Stimulated activated naive CD4-positive, alpha-beta T cell treated with Interleukin-2 at 50 U/mL for 16 hours (primary cell): Measurements from ENCODE around the gene RRAS.

Experiments
- DNase-seq: peaks from one replicate; lab custom pipeline; 2025; lab: John Stamatoyannopoulos, UW

Gene RRAS

DNA sequence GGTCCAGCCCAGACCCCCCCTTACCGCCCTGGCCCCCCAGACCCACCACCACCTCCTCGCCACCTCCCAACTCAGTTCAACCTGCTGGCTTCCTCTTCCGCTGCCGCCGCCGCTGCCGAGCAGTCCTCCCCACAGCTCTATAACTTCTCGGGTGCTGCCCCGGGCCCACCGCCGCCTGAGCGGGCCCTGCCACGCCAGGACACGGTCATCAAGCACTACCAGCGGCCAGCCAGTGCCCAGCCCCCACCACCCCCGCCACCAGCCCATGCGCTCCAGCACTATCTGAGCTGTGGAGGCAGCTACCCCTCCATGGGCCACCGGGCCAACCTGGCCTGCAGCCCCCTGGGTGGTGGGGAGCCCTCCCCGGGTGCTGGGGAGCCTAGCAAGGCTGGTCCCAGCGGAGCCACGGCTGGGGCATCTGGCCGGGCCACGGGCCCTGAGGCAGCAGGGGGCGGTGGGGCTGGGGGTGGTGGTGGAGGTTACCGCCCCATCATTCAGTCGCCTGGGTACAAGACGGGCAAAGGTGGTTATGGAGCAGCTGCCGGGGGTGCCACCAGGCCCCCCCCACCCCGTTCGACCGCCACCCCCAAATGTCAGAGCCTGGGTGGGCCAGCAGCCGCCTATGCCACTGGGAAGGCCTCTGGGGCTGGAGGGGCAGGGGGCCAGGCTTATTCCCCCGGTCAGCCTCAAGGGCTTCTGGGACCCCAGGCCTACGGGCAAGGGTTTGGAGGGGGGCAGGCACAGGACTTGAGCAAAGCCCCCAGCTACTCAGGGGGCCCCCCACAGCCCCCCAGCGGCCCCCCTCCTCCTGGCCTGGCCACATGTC lies 44.7 kb downstream of the RRAS start:
- DNase-seq, result no peak

DNA sequence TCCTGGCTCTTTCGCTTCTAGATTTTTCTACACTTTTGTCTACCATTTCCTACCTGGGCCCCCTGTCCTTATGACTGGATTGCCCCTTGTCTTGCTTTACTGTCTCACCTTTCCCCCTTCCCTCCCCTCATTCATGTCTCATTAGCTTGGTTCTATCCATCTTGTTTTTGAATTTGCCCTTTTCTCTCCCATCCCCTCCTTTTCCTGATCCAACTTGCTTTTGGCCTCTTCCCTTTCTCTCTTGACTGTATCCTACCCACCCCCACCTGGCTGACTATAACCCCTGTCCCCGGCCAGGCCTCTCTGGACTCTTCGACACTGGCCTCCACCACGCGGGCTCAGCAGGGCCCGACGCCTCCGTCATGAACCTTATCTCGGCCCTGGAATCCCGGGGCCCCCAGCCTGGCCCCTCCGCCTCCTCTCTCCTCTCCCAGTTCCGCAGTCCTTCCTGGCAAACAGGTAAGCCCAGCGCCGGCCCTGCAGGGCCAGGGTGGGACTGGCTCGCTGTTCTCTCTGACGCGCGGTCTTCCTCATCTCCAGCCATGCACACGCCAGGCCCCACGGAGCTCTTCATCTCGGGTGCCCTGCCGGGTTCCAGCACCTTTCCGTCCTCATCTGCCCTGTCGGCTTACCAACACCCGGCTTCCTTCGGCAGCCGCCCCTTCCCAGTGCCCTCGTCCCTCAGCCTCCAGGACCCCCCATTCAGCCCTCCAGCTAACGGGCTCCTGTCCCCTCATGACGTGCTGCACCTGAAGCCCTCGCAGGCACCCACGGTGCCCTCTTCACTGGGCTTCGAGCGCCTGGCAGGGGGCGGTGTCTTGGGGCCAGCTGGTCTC lies 45.6 kb downstream of the RRAS start:
- DNase-seq, result no peak

DNA sequence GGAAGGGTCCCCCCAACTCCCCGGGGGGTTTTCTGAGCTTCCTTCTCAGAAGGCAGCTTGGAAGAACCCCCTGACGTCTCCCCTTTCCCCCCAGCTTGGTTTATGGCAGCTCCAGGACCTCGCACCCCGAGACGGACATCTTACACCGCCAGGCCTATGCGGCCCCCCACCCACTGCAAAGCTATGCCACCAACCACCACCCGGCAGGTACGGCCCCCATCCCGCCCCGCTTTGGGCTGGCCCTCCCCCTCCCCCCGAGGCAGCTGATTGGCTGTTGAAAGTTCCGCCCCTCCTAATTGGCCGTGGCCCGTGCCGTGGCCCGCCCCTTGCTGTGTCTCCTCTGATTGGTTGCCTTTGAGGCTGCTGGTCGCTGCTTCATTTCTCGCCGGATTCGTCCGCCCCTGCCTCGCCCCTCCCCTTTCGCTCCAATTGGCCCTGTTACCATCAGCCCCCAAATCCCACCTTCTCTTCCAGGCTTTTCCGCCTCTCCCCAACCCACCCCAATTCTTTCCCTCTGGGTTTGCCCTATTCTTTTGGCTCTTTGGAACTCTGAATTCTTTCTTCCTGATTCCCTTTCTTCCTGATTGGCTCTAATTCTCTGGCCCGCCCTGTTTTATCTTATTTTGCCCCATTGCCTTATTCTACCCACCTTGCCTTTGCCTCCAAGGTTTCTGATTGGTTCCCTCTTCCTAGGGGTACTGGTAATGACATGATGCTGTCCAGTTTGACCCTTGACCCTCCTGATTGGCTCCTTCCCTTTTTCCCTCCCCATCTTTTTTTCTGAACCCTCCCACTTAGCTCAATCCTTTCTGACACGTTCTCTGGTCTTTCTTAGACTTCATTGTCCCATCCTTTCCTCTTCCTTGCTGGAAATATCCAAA lies 46.5 kb downstream of the RRAS start:
- DNase-seq, result peak; percentile 94

DNA sequence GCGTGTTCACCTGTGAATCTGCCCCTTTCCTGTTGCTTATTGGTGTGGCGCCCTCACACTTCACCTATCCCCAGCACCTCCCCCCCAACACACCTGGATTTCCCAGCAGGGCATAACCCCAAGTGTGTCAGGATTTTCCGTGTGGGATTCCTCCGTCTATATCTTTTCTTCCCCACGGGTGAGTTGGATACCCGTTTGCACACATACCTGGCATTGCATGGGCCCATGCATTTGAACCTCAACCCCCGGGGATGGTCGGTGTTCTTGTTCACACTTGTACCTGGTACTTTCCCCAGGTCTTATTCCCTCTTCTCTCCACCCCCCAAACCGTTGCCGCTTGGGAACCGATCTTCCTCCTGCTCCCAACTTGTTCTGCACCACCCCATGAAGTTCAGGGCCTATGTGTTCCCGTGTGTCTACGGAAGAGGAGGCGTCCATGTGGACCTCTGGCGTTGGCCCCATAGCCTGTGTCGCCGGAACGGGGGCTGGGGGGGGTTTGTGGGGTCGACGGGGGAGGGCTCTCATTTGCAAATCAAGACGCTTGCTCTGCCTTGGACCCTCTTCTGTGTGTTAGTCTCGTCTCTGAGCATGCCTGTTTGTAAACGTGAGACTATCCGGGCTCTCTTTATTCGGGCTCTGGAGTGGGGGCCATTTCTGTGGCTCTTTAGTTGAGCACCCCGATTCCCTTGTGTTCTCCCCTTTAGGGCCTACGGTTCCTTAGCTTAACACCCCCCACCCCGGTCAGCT lies 47.3 kb downstream of the RRAS start:
- DNase-seq, result no peak

DNA sequence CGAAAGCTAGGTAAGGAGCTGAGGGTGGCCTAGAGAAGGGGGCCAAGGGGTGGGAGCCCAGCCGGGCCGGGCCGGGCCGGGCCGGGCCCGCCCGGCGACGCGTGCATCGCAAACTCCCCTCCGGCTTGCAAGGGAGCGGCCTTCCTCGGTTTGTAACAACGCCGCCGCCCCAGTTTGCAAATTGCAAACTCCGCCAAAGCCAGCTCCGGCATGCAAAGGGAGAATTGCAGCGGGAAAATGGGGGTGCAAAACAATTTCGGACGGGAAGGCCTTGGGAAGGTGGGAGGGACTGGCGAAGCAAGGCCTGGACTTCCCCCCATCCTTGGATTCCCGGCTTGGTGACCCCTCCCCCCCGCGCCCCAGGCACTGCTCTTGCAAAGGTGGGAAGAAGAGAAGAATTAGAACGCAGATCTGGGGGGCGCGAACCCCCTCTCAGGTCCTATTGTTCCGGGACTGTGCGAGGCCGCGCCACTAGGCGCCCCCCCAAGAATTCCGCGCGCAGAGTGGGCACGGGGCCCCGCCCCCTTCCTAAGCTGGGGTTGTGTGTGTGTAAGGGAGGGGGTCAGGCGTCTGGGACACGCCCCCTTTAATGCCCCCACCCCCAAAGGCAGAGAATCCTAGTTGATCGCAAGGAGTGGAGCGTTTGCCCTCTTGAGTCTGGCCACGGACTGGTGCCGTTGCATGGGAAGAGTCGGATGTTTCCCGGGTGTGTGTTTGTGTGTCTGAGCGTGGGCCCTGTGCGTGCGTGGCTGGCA lies 48.0 kb downstream of the RRAS start:
- DNase-seq, result peak; percentile 49

DNA sequence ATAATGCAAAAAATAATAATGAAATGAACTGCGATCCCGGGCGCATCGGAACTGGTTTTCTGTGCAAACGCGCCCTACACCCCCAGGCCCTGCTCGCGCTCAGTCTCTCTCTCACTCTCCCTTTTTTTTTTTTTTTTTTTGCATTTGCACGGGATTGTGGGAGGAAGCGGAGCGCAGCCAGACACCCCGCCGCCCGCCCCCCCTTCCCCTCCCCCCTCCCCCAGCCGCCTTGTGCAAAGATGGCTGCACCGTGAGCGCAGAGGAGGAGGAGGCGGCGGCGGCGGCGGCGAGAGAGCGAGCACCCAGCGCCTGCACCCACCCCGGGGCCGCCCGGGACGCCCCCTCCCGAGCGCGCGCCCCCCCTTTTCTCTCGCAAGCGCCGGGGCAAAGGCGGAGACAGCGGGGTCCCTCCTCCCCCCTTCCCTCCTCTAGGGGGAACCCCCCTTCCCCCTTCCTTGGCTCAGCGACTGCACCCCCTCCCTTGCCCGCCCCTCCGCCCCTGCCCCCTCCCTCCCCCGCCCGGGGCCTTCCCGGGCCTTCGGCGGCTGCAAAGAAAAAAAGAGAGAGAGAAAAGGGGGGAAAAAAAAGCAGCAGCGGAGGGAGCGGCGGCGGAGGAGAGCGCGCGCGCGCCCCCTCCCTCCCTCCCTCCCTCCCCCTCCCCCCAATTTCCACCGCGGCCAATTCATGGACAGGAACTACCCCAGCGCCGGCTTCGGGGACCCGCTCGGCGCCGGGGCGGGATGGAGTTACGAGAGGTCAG lies 48.8 kb downstream of the RRAS start, which contains the start of gene PRR12:
Gene PRR12, plus strand, starts transcription at position 212 of the 760 bp plus-strand sequence. Its CDS starts 473 bp downstream, at position 685.
- DNase-seq, result peak; percentile 72

DNA sequence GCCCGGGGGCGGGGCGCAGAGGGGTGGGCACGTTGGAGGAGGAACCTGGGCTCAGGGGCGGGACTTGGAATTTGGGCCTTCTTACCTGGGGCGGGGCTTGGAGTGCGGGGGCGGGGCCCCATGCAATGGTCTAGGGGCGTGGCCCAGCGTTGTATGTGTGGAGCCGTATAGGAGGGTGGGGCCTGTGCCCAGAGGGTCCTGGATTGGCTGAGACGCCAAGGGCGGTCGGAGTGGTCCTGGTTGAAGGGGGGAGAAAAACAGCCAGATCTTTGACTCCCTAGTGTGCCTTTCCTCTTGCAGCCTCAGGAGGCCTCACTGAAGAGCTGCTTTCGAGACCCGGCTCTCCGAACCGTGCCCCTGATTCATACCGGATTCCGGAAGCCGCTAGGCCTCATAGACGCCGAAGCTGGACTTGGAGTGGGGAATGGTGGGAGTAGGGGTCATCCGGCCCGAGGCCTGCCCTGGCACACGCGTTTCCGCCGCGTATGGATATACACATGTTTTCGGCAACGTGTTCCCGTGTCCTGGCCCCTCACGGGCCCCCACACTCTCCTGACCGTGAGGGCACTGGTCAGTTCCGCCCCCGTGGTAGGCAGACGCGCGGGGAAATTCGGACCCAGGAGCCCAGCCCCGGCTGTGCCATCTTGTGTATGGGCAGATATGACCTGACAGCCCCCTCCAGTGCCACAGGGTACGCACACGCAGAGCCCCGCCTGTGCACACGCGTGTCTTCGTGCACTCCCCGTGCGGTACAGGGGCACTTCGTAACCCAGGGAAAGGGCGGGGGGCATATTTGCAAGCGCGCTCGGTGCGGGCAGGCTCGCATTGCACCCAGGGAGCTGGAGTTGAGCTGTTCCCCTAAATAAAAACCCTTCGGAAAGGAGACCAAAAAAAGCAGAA lies 49.6 kb downstream of the RRAS start:
- peak; percentile 88 for DNase-seq

DNA sequence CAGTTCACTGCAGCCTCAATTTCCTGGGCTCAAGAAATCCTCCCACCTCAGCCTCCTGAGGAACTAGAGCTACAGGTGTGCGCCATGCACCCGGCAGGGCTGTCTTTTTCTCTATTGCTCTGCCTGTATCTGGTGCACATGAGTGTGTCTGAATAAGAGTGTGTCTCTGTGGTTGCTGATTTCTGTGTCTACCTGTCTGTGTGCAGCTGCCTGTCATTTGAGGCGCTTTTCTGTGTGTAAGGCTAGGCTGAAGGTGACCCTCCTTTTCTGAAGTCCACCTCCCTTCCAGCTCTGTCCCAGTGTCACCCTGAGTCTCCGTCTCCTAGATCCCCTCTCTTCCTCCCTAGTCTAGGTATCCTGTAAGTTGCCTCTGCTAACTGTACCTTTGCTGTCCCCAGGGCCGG lies 50.4 kb downstream of the RRAS start:
- no peak for DNase-seq

DNA sequence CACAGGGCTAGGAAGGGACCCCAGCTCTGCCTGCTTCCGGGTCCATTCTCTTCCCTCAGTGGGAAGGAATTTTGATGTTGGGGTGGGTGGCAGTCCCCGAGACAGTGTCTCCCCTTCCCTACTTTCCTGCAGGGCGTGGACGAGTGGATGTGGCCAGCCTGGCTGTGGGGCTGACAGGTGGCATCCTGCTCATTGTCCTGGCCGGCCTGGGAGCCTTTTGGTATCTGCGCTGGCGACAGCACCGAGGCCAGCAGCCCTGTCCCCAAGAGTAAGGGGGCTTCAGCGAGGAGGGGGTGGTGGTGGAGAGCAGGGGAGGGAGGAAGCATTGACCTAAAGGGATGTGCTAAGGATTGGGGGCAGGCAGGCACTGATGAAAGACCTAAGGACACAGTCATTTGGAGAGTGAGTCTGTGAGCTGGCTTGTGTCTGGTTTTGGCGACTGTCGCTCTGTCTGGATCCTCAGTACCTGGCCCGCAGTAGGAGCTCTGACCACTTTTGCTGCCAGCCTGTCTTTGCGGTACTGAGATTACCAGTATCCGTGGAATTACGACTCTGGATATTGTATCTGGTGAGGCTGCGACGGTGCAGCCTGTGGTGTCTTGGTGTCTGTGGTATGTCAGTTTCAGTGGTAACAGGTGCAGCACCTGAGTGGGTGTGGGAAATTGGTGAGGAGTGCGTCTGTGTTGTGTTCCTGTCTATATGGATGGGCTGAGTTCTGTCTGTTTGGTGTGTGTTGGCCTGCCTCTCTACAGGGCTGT lies 51.4 kb downstream of the RRAS start:
- peak; percentile 33 for DNase-seq

DNA sequence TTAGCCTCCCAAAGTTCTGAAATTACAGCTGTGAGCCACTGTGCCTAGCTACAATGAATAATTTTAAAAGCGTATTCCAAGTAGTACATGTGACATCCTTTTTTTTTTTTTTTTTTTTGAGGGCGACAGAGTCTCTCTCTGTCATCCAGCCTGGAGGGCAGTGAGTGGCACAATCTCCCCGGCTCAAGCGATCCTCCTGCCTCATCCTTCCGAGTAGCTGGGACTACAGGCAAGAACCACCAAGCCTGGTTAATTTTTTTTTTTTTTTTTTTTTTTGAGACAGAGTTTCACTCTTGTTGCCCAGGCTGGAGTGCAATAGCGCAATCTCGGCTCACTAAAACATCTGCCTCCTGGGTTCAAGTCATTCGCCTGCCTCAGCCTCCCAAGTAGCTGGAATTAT lies 52.7 kb downstream of the RRAS start:
- no peak for DNase-seq
